H1 (cell line): ENCODE measurements around the gene ARHGAP22.

ENCODE experiments used
- ATF3 ChIP-seq: IDR thresholded peaks from 2 replicates; pipeline ENCODE4 v1.6.1; 2011; ENCODE audit warnings: low read depth, mild to moderate bottlenecking, low read length; ENCODE audit not compliant: insufficient read depth
- CEBPB ChIP-seq: IDR thresholded peaks from 2 replicates; pipeline ENCODE4 v1.6.1; 2012; ENCODE audit warnings: low read depth, low read length
- CTCF ChIP-seq, 3 experiments: IDR thresholded peaks; 1 replicate in 2 of 3; 2 replicates in 1 of 3; pipeline versions ENCODE4 v1.5.1 to v1.6.1; 2011; ENCODE audit warnings: low read length in 3 of 3, mild to moderate bottlenecking in 3 of 3, inconsistent platforms in 2 of 3, low read depth in 1 of 3, moderate library complexity in 1 of 3; ENCODE audit not compliant: insufficient read depth in 1 of 3; ENCODE audit errors: control extremely low read depth in 1 of 3
- E2F6 ChIP-seq: IDR thresholded peaks from 2 replicates; pipeline ENCODE4 v1.6.1; 2012; ENCODE audit warnings: inconsistent platforms
- EZH2 ChIP-seq: fragments of 200-600 bp; sonication (generic); IDR thresholded peaks from 2 replicates; pipeline ENCODE4 v1.7.1; 2012; ENCODE audit warnings: low read depth, mild to moderate bottlenecking, moderate library complexity, low read length, inconsistent platforms; ENCODE audit not compliant: severe bottlenecking
- GABPA ChIP-seq: IDR thresholded peaks from 2 replicates; pipeline ENCODE4 v1.6.1; 2011; ENCODE audit warnings: mild to moderate bottlenecking, low read length, moderate library complexity, borderline replicate concordance; ENCODE audit not compliant: insufficient read depth
- GTF2F1 ChIP-seq: IDR thresholded peaks from 2 replicates; pipeline ENCODE4 v1.6.1; 2012; ENCODE audit warnings: low read depth, low read length, improper control_type of control experiment, borderline replicate concordance
- JUN ChIP-seq: IDR thresholded peaks from 2 replicates; pipeline ENCODE4 v1.6.1; 2011; ENCODE audit warnings: low read depth, mild to moderate bottlenecking, improper control_type of control experiment, low read length
- NRF1 ChIP-seq: IDR thresholded peaks from 2 replicates; pipeline ENCODE4 v1.6.1; 2011; ENCODE audit warnings: mild to moderate bottlenecking, low read depth, low read length, improper control_type of control experiment
- RAD21 ChIP-seq, 2 experiments: IDR thresholded peaks in 1 of 2; conservative IDR thresholded peaks in 1 of 2; 2 replicates each; pipeline ENCODE4 v1.6.1; 2011; ENCODE audit warnings: low read depth in 2 of 2, low read length in 2 of 2, improper control_type of control experiment in 1 of 2, inconsistent platforms in 1 of 2, mild to moderate bottlenecking in 1 of 2, moderate library complexity in 1 of 2
- RBBP5 ChIP-seq: IDR thresholded peaks from 2 replicates; pipeline ENCODE4 v1.7.1; 2012; ENCODE audit warnings: low read depth, mild to moderate bottlenecking, inconsistent platforms, low read length, moderate library complexity, borderline replicate concordance
- RFX5 ChIP-seq: IDR thresholded peaks from 2 replicates; pipeline ENCODE4 v1.6.1; 2011; ENCODE audit warnings: low read depth, low read length, improper control_type of control experiment, borderline replicate concordance

GRCh38 chr10:48478469-48478868 is 126.4 kb downstream of the ARHGAP22 start:
- TF ChIP-seq CTCF (IDR thresholded peaks at IDR 0.05; ENCODE audit: control extremely low read depth in 1 of 3, insufficient read depth in 1 of 3, low read depth in 1 of 3, low read length in 3 of 3) (no peak), CEBPB (no peak), GABPA (no peak), E2F6 (no peak), RFX5 (no peak), RBBP5 (no peak), NRF1 (no peak), ATF3 (no peak), JUN (no peak), GTF2F1 (no peak), RAD21 (IDR thresholded peaks at IDR 0.05 in 1 of 2, conservative IDR thresholded peaks at IDR 0.05 in 1 of 2; ENCODE audit: low read depth in 2 of 2, low read length in 2 of 2) (no peak), EZH2 (no peak)
